Suprapubic skin (tissue), 4 donors: ENCODE data around the gene PCDH7.

ENCODE experiments used
- EP300 ChIP-seq: sonication (generic); formaldehyde crosslinking; IDR thresholded peaks from one replicate; pipeline ENCODE4 v1.6.1; 2017; ENCODE audit warnings: antibody characterized with exemption
- POLR2AphosphoS5 ChIP-seq, 3 donors: sonication (generic); formaldehyde crosslinking; IDR thresholded peaks; one replicate each; pipeline ENCODE4 v1.6.1; 2017; ENCODE audit warnings: antibody characterized with exemption in 3 of 3

GRCh38 chr4:30765022-30765421, 44.9 kb downstream of the PCDH7 start:
- TF ChIP-seq EP300 = no peak
- no peak for TF ChIP-seq POLR2AphosphoS5 (IDR thresholded peaks at IDR 0.05)
